ENCODE results near the gene FAM9B.

The FAM9B gene

DNA sequence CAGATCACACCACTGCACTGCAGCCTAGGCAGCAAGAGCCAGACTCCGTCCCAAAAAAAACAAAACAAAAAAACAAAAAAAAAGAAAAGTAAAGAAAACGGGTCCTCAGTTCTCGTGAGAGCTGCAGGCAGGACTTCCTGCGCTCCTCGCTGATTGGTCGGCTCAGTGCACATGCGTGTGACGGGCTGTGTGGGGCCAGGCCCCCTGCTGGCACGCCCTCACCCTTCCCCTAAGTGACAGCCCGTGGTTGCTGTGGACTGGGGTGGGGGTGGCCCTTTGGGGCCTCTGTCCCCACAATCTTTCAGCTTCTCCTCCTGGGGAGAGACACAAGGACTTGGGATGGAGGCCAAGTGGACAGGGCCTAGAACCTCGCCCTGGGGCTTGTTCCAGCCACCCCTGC is at the start of gene FAM9B:
TSS of gene FAM9B (minus strand) at position 139 of the 400 bp plus-strand sequence. CDS start 1,141 bp downstream, outside the sequence.
- Mint-ChIP-seq H3K4me1 (ENCODE audit: low read depth) (peaks cover 7% of the 10 kb centered on the region), H3K36me3 (ENCODE audit: low read depth) (no peaks in the 10 kb centered on the region), H3K9me3 (no peaks in the 10 kb centered on the region), H3K27me3 (no peaks in the 10 kb centered on the region), H3K27ac (no peak within 1 kb of the TSS), H3K4me3 (no peak within 1 kb of the TSS)
- DNase-seq = no peak

DNA sequence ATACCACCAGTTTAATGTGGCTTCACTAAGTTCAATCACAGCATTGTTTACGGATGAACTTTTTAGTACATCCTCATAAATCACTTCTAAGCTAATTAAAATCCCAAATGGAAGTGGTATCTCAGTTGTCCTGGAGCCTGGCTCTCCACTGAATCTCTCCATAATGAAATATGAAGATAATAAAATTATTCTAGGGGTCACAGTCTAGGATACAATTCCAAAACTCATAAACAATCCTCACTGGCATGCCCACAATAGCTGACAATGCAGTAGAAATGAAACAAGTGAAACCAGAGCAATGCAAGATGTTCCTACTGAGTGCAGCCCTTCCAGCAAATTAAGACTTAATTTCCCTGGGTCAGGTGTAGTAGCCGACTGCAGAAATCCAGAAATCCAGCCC is 47.3 kb upstream of the FAM9B start:
- Mint-ChIP-seq H3K36me3 (ENCODE audit: low read depth) (no peaks in the 10 kb centered on the region), H3K27ac (no peak overlapping the region), H3K27me3 (peaks cover 8% of the 10 kb centered on the region), H3K9me3 (peaks cover 10% of the 10 kb centered on the region), H3K4me3 (no peak overlapping the region), H3K4me1 (ENCODE audit: low read depth) (no peaks in the 10 kb centered on the region)
- DNase-seq = no peak

DNA sequence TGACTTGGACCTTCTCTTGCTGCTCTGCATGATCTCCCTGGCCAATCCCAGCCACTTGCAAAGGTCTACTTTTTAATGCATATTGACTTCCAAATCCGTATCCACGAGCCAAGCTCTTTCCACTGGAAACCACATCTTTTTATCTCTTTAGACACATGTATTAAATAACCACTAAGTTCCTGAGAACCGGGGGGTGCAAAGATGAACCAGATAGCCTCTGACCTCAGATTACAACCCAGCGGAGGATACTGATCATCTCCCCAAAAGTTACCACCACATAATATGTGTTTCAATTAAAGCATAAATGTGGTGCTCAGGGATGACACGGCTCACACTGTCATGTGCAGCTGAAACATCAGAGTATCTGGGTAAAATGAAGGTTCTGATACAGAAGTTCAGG is 40.4 kb upstream of the FAM9B start:
- Mint-ChIP-seq H3K9me3 (peaks cover under 1% of the 10 kb centered on the region), H3K4me1 (ENCODE audit: low read depth) (peaks cover 5% of the 10 kb centered on the region), H3K4me3 (no peak overlapping the region), H3K36me3 (ENCODE audit: low read depth) (no peaks in the 10 kb centered on the region), H3K27ac (no peak overlapping the region), H3K27me3 (peaks cover 15% of the 10 kb centered on the region)
- DNase-seq = no peak

DNA sequence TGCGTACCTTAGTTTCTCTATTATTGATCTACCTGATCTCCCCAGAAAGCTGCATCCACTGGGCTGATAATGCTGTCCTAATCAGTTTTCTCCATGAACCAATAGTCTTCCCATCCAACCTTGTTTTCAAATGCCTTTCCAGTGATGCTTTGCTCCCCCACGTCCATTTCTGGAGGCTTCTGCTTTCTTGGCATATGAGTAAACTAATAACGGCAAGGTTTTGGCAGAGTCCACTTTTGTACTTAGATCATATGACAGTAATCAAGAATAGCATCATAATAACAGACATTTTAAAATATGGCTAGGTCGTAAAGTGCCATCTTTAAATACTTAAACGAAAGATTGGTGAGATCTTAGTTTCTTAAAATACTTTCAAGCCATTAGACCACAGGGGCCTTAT is 38.4 kb upstream of the FAM9B start:
- Mint-ChIP-seq H3K4me1 (ENCODE audit: low read depth) (peaks cover 5% of the 10 kb centered on the region), H3K9me3 (no peaks in the 10 kb centered on the region), H3K36me3 (ENCODE audit: low read depth) (no peaks in the 10 kb centered on the region), H3K4me3 (no peak overlapping the region), H3K27me3 (peaks cover 15% of the 10 kb centered on the region), H3K27ac (no peak overlapping the region)
- no peak for DNase-seq

DNA sequence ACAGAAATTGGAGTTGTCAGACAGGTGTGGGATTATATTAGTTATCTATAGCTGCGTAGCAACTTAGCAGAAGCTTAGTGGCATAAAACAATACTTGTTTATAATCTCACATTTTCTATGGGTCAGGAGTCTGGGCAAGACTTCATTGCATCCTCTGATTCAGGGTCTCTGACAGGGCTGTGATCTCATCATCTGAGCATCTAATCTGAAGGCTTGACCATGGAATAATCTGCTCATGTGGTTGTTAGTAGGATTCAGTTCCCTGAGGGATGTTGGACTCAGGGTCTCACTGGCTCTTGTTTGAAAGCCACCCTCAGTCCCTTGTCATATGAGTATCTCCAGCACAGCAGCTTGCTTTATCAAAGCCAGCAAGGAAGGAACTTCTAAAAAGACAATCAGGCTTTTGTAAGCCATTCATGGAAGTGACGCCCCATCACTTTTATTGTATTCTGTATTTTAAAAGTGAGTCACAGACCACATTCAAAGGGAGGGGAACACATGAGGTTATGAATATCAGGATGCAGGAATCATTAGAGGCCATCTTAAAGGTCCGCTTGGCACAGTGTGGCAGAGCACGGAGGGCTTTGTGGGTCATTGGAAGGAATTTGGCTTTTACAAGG is 37.2 kb upstream of the FAM9B start:
- H3K4me1 Mint-ChIP-seq (ENCODE audit: low read depth) = peaks cover 5% of the 10 kb centered on the region
- no peak overlapping the region for H3K4me3 Mint-ChIP-seq
- H3K36me3 Mint-ChIP-seq (ENCODE audit: low read depth) = no peaks in the 10 kb centered on the region
- H3K9me3 Mint-ChIP-seq = no peaks in the 10 kb centered on the region
- H3K27me3 Mint-ChIP-seq = peaks cover 12% of the 10 kb centered on the region
- DNase-seq = no peak
- H3K27ac Mint-ChIP-seq = no peak overlapping the region

DNA sequence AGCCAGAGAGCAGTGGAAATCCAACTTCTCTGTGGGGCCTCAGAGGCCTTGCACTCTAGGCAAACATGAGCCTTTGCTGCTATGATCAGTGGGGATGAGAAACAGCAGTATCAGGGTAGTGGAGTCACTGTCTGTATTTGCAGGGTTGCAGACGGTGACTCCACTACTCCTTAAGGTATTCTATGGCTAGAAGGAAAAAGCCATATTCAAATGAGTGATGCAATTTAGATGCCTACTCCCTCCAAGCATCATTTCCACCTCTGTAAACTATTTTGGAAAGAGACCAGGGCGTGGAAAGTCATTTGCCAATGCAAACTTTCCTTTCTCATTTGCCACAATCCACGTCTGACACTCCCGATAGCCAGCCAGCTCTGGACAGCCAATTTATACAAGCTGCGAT is 35.6 kb upstream of the FAM9B start:
- H3K4me1 Mint-ChIP-seq (ENCODE audit: low read depth) = peaks cover 5% of the 10 kb centered on the region
- DNase-seq = no peak
- no peak overlapping the region for H3K4me3 Mint-ChIP-seq
- H3K27me3 Mint-ChIP-seq = peaks cover 13% of the 10 kb centered on the region
- no peak overlapping the region for H3K27ac Mint-ChIP-seq
- peaks cover 8% of the 10 kb centered on the region for H3K9me3 Mint-ChIP-seq
- no peaks in the 10 kb centered on the region for H3K36me3 Mint-ChIP-seq (ENCODE audit: low read depth)

DNA sequence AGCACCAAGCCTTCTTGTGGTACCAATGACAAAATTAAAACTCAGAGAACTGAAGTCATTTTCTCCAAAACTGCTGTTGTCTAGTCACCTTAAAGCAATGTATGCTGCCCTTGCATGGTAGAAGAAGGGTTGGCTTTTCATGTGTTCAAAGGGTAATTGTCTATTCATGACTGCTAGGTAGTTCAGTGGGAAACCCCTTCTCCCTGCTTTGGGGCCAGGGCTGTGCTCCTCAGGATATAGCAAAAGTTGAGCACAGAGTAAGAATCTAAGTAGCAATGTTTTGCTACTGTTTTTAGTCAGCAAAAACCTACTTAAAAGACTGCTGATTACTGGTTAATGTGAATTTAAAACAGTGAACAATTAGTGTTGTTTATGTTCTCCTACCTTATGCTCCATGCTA is 30.8 kb upstream of the FAM9B start:
- H3K4me3 Mint-ChIP-seq = no peak overlapping the region
- H3K36me3 Mint-ChIP-seq (ENCODE audit: low read depth) = no peaks in the 10 kb centered on the region
- no peaks in the 10 kb centered on the region for H3K4me1 Mint-ChIP-seq (ENCODE audit: low read depth)
- peaks cover 8% of the 10 kb centered on the region for H3K27me3 Mint-ChIP-seq
- no peak overlapping the region for H3K27ac Mint-ChIP-seq
- peaks cover 8% of the 10 kb centered on the region for H3K9me3 Mint-ChIP-seq
- DNase-seq = no peak

DNA sequence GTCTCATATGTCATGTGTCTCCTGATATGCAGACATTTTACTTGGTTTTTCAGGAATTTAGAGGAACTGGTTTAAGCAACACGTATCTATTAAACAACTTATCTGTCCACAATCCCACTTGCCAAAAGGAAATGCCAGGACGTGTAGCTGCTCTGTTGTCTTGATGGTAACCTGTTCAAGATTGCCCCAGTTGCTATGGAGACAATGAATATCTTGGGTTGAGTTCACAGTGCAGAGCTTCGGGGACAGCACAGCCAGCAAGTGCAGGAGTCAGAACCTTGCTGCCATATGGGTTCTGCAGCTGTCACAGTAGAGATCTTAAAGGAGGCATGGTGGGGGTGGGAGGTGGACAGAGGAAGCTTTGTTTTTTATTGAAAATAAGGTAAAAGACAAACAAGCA is 28.7 kb upstream of the FAM9B start:
- Mint-ChIP-seq H3K36me3 (ENCODE audit: low read depth) (no peaks in the 10 kb centered on the region), H3K27me3 (peaks cover 10% of the 10 kb centered on the region), H3K27ac (no peak overlapping the region), H3K9me3 (peaks cover 8% of the 10 kb centered on the region), H3K4me1 (ENCODE audit: low read depth) (no peaks in the 10 kb centered on the region), H3K4me3 (no peak overlapping the region)
- DNase-seq = no peak

DNA sequence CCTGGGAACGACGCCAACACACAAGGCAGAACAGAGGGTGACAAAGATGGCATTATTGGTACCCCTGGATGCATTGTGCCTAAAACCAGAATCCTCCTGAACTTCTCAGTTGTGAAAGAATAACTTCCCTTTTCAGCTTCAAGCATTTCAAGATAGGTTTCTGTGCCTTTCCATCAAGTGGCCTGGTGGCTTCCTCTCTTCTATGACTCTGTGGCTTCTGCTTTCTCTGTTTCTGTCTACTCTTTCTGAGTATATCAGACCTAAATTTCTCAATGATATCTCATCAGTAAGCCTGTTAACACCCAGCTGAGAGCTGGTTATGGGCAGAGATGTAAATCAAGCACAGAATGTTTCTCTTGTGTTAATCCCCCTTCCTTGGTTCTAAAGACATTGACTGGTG is 21.4 kb upstream of the FAM9B start:
- H3K4me1 Mint-ChIP-seq (ENCODE audit: low read depth) = peaks cover 2% of the 10 kb centered on the region
- no peaks in the 10 kb centered on the region for H3K9me3 Mint-ChIP-seq
- no peak overlapping the region for H3K27ac Mint-ChIP-seq
- DNase-seq = no peak
- peaks cover 10% of the 10 kb centered on the region for H3K27me3 Mint-ChIP-seq
- no peaks in the 10 kb centered on the region for H3K36me3 Mint-ChIP-seq (ENCODE audit: low read depth)
- no peak overlapping the region for H3K4me3 Mint-ChIP-seq

DNA sequence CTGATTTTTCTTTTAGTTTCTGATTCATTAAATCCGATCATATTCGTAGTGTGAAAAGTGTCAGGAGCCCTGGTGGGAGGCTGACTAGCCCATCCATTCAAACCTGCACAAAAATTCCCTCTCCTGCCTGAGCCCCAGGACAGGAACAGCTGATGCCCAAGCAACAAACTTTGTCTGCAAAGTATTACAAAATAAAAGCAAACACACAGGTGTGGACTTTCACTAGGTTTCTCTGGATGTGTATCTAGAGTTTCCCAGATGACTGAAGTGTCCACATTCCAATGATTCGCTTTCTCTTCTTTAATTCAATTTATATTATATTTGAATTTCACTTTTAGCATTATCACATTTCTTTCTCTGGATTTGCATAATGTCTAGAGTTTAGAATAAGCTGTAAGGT is 18.2 kb upstream of the FAM9B start:
- H3K27ac Mint-ChIP-seq = no peak overlapping the region
- no peaks in the 10 kb centered on the region for H3K9me3 Mint-ChIP-seq
- no peaks in the 10 kb centered on the region for H3K36me3 Mint-ChIP-seq (ENCODE audit: low read depth)
- peaks cover 8% of the 10 kb centered on the region for H3K27me3 Mint-ChIP-seq
- no peak for DNase-seq
- peaks cover 2% of the 10 kb centered on the region for H3K4me1 Mint-ChIP-seq (ENCODE audit: low read depth)
- no peak overlapping the region for H3K4me3 Mint-ChIP-seq

DNA sequence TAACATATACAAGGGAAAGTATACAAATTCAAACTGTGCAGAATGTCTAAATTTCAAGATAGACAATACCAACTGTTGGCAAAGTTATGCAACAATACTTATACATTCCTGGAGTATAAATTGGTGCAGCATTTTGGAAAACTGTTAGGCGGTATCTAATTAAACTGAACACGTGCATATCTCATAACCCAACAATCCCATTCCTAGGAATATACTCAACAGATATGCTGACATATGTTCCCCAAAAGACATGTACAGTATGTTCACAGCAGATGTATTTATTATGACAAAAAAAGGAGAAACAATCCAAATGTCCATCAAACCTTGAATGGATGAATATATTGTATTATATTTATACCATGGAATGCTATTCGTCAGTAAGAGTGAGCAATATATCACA is 16.4 kb upstream of the FAM9B start:
- peaks cover under 1% of the 10 kb centered on the region for H3K4me1 Mint-ChIP-seq (ENCODE audit: low read depth)
- H3K27me3 Mint-ChIP-seq = peaks cover 4% of the 10 kb centered on the region
- H3K4me3 Mint-ChIP-seq = no peak overlapping the region
- H3K27ac Mint-ChIP-seq = no peak overlapping the region
- H3K36me3 Mint-ChIP-seq (ENCODE audit: low read depth) = no peaks in the 10 kb centered on the region
- DNase-seq = no peak
- no peaks in the 10 kb centered on the region for H3K9me3 Mint-ChIP-seq

DNA sequence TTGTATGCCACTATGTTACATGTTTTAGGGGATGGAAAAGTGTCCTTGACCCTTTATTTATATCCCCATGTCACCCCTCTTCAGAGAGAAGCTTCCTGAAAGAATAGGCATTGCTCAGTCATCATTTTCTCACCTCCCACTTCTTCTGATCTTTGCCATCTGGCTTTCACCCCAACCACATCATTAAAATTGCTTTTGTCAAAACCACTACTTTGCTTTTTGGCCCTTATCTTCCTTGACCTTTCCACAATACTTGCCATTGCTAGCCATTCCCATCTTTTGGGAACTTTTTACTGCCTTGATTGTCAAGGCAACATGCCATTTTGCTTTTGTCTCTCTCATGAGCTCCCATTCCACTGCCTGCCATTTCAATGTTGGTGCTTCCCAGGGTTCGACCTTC is 14.9 kb upstream of the FAM9B start:
- no peaks in the 10 kb centered on the region for H3K36me3 Mint-ChIP-seq (ENCODE audit: low read depth)

DNA sequence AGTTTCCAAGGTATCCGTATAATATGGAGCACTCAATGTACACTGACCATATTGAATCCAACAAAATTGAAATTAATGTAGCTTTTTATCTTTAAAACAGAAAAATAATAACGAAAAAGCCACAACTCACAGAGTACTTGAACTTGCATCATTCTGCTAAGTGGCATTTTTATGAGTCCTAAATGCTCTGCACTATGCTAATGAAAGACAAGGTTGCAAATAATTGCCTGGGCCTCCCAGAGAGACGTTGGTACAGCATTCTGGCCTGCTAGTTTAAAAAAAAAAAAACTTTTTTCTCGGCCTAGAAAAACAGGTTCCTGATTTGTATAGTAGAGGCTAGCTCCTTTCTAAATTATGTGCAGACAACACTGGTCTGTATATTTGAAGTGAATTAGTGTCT is 4.3 kb upstream of the FAM9B start:
- Mint-ChIP-seq H3K36me3 (ENCODE audit: low read depth) (no peaks in the 10 kb centered on the region), H3K4me3 (no peak overlapping the region), H3K4me1 (ENCODE audit: low read depth) (peaks cover 7% of the 10 kb centered on the region), H3K27me3 (no peaks in the 10 kb centered on the region), H3K27ac (no peak overlapping the region), H3K9me3 (peaks cover 2% of the 10 kb centered on the region)
- no peak for DNase-seq

More for the DNA sequence above, 14.9 kb upstream of the FAM9B start:
- H3K27me3 Mint-ChIP-seq = peaks cover 4% of the 10 kb centered on the region
- H3K4me3 Mint-ChIP-seq = no peak overlapping the region
- H3K9me3 Mint-ChIP-seq = no peaks in the 10 kb centered on the region
- H3K4me1 Mint-ChIP-seq (ENCODE audit: low read depth) = no peaks in the 10 kb centered on the region
- no peak overlapping the region for H3K27ac Mint-ChIP-seq
- no peak for DNase-seq

DNA sequence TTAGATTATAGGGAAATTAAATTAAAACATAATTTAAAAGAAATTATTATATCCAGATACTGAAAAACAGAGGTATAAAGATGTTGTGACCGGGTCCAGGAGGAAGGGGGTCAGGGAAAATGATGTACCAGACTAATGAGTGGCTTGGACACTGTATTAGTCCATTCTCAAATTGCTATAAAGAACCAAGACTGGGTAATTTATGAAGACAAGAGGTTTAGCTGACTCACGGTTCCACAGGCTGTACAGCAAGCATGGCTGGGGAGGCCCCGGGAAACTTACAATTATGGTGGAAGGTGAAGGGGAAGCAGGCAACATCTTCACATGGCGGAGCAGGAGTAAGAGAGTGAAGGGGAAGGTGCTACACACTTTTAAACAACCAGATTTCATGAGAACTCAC is 3.4 kb upstream of the FAM9B start:
- no peaks in the 10 kb centered on the region for H3K36me3 Mint-ChIP-seq (ENCODE audit: low read depth)
- no peaks in the 10 kb centered on the region for H3K9me3 Mint-ChIP-seq
- no peak for DNase-seq
- peaks cover 7% of the 10 kb centered on the region for H3K4me1 Mint-ChIP-seq (ENCODE audit: low read depth)
- H3K27ac Mint-ChIP-seq = no peak overlapping the region
- no peak overlapping the region for H3K4me3 Mint-ChIP-seq
- H3K27me3 Mint-ChIP-seq = no peaks in the 10 kb centered on the region

DNA sequence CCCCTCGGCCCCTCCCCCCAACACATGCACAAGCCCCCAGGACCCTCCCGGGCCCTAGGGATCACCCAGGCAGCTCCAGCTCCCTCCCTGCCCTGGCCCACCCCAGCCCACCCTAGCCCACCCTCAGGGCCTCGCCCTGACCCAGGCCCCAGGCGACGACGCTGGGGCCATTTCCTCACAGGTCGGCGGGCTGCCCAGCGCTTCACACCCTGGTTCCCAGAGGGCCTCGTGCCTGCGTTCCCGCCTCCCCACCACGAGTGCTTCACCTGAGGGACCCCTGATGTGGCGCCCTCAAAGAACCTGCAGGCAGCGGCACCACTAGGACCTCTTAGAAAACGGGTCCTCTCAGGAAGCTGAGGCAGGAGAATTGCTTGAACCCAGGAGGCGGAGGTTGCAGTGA is 341 bp downstream of the FAM9B start:
- Mint-ChIP-seq H3K4me3 (no peak overlapping the region), H3K4me1 (ENCODE audit: low read depth) (peaks cover 7% of the 10 kb centered on the region), H3K36me3 (ENCODE audit: low read depth) (no peaks in the 10 kb centered on the region), H3K27me3 (no peaks in the 10 kb centered on the region), H3K27ac (no peak overlapping the region), H3K9me3 (no peaks in the 10 kb centered on the region)
- DNase-seq = no peak

DNA sequence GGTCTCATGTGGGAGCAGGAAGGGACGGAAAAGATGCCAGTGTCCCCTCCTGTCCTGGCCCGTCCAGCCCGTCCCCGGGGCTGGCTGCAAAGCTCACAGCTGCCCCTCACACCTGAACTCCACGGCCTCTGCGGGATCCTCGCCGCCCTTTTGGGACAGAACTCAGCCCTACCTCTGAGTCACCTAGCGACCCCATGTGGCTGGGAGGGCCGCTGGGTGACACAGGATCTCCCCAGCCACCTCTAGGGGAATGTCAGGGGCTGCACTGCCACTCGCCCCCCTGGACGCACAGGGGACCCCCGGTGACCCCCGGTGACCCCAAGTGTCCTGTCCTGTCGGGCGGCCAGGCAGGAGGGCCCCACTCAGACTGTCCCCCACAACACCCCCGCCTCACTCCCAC is 748 bp downstream of the FAM9B start:
- Mint-ChIP-seq H3K27me3 (no peaks in the 10 kb centered on the region), H3K4me3 (no peak overlapping the region), H3K4me1 (ENCODE audit: low read depth) (peaks cover 7% of the 10 kb centered on the region), H3K36me3 (ENCODE audit: low read depth) (no peaks in the 10 kb centered on the region), H3K27ac (no peak overlapping the region), H3K9me3 (no peaks in the 10 kb centered on the region)
- DNase-seq = no peak

Measured in activated T-cell treated with anti-CD3 and anti-CD28 coated beads, Interleukin-2, amount 50 U/mL, for 24 hours (primary cell).